ENCODE results near the gene GPR18. TPM values are rescaled to one million over a fixed set of nuclear protein-coding genes. Genes with fewer than 3 reads are reported as not detected.

Gene GPR18
- total and polyA plus RNA-seq, 9 of the 15 experiments (the other 6 are each of a cell fraction or from before 2014, with no cell fraction given): 0.75 TPM; not detected in 8

- ChIA-PET POLR2A (no interaction called here), CTCF (ENCODE audit: low intra/inter-chr PET ratio) (no interaction called here)
- WGBS (ENCODE audit: insufficient coverage, low coverage, missing lambda C conversion rate): 79% methylated on average over 7 of the region's 7 CpGs
- H3K4me1 ChIP-seq (replicated peaks in 1 of 2; ENCODE audit: control insufficient read depth in 2 of 2, insufficient read depth in 2 of 2, low read length in 2 of 2): no peaks in the 10 kb centered on the region; a peak in 2 of 5 replicates
- intact Hi-C loops (cut with micrococcal nuclease) (no loop called here), in situ Hi-C loops (cut with MboI) (no loop called here)
- DNase-seq (ENCODE audit: extremely low read depth in 1 of 4, low spot score in 3 of 4) (no peak), FAIRE-seq (no peak), ATAC-seq (no peak)
- H3K4me2 ChIP-seq (ENCODE audit: insufficient read depth, low read length): no peak overlapping the region
- H3K9me1 ChIP-seq (ENCODE audit: control insufficient read depth, insufficient read depth, low read length): no peaks in the 10 kb centered on the region
- H3K36me3 ChIP-seq (ENCODE audit: control insufficient read depth, insufficient read depth, low read length): peaks cover 9% of the 10 kb centered on the region; the same call in 1 of the 3 replicates
- 0 out of 3 replicates have a peak, but pooled peaks cover under 1% of the 10 kb centered on the region for H3K79me2 ChIP-seq (ENCODE audit: control insufficient read depth, insufficient read depth, low read length)
- TF ChIP-seq NFIX (CRISPR knock-in tag; IDR thresholded peaks at IDR 0.05; ENCODE audit: low read depth): no peak
- no peak for TF ChIP-seq HMGN3 (IDR thresholded peaks at IDR 0.05; ENCODE audit: borderline replicate concordance, extremely low read depth, insufficient read length, low read depth, low read length)
- no peak for TF ChIP-seq ARID1B (IDR thresholded peaks at IDR 0.05)
- no peak for TF ChIP-seq ZNF592 (IDR thresholded peaks at IDR 0.05)
- no peak for TF ChIP-seq ZNF77 (CRISPR knock-in tag; IDR thresholded peaks at IDR 0.05)
- no peak for TF ChIP-seq HCFC1 (IDR thresholded peaks at IDR 0.05; ENCODE audit: low read depth, low read length)
- TF ChIP-seq ZNF316 (IDR thresholded peaks at IDR 0.05): no peak
- no peak for TF ChIP-seq NFYB (IDR thresholded peaks at IDR 0.05; ENCODE audit: extremely low read depth, insufficient read length)
- BruUV-seq (replicated peaks): no TSS peak
- no peak overlapping the region for H2AFZ ChIP-seq (ENCODE audit: low read depth, low read length)
- H3K9me3 ChIP-seq (replicated peaks; ENCODE audit: control insufficient read depth, insufficient read depth, low read depth, low read length): no peaks in the 10 kb centered on the region
- H4K20me1 ChIP-seq (replicated peaks; ENCODE audit: control insufficient read depth, insufficient read depth, low read length): no peaks in the 10 kb centered on the region
- no peak overlapping the region for H3K9ac ChIP-seq (ENCODE audit: insufficient read depth in 1 of 2, low read depth in 2 of 2, low read length in 2 of 2)
- no peak overlapping the region for H3K4me3 ChIP-seq
- no peaks in the 10 kb centered on the region for H3K27me3 ChIP-seq (ENCODE audit: control insufficient read depth in 2 of 2, insufficient read depth in 2 of 2, low read length in 2 of 2)
- no peak overlapping the region for H3K27ac ChIP-seq (ENCODE audit: extremely low read depth, low read depth, low read length)
Observed at GRCh38 chr13:99289674-99290337, 31.6 kb upstream of the GPR18 start.
